Ascending aorta (tissue), 2 donors: Measurements from ENCODE around the gene FDX2. TPM values are rescaled to one million over a fixed set of nuclear protein-coding genes. Genes with fewer than 3 reads are reported as not detected.

ENCODE experiments used
- DNase-seq, 2 donors: peaks; one replicate each; pipeline ENCODE4 v3.0.0-alpha.2; 2019; ENCODE audit warnings: low spot score in 2 of 2
- H3K27ac ChIP-seq, 2 donors: fragments of 200-600 bp; sonication (generic); one replicate each; pipeline ENCODE4 v1.5.1; 2016 to 2017; ENCODE audit warnings: mild to moderate bottlenecking in 1 of 2
- H3K27me3 ChIP-seq: fragments of 200-600 bp; sonication (generic); one replicate; pipeline ENCODE4 v1.5.1; 2017
- H3K36me3 ChIP-seq, 2 donors: fragments of 200-600 bp; sonication (generic); one replicate each; pipeline ENCODE4 v1.5.1; 2016
- H3K4me1 ChIP-seq, 2 donors: fragments of 200-600 bp; sonication (generic); one replicate each; pipeline ENCODE4 v1.5.1; 2016 to 2017; ENCODE audit warnings: mild to moderate bottlenecking in 1 of 2
- H3K4me3 ChIP-seq, 2 donors: fragments of 200-600 bp; sonication (generic); one replicate each; pipeline ENCODE4 v1.5.1; 2016 to 2017; ENCODE audit warnings: mild to moderate bottlenecking in 1 of 2
- H3K9me3 ChIP-seq, 2 donors: fragments of 200-600 bp; sonication (generic); one replicate each; pipeline ENCODE4 v1.5.1; 2016
- CTCF ChIP-seq, 3 experiments: fragments of 200-600 bp in 2 of 3; fragments of 450-650 bp in 1 of 3; sonication (generic) in 2 of 3; IDR thresholded peaks; one replicate each; pipeline ENCODE4 v1.5.1; 2016 to 2019; ENCODE audit warnings: antibody characterized with exemption in 3 of 3, mild to moderate bottlenecking in 1 of 3, moderate library complexity in 1 of 3
- intact Hi-C: fragments of 100-400 bp; cut with DNase I; formaldehyde crosslinking; loops from one replicate; pipeline ENCODE4 v1.15.1; 2023
- total RNA-seq: library from RNA; depleted of rRNA; stranded (reverse); fragments of >200 nt; gene quantifications from one replicate; pipeline ENCODE4 v1.1.0, GENCODE V29; 2016

Gene FDX2
- total RNA-seq, 1 donor from 2014 or later: 16.8 TPM

GRCh38 chr19:10262771-10263170 lies 53.0 kb downstream of the FDX2 start:
- Histone ChIP-seq H3K36me3 (peaks cover 8 to 9% of the 10 kb centered on the region in 2 donors), H3K9me3 (no peaks in the 10 kb centered on the region), H3K4me3 (no peak overlapping the region), H3K27me3 (no peaks in the 10 kb centered on the region), H3K27ac (no peak overlapping the region), H3K4me1 (no peaks in the 10 kb centered on the region)
- no peak for DNase-seq
- intact Hi-C loops: no loop called here
- no peak for TF ChIP-seq CTCF (IDR thresholded peaks at IDR 0.05)

GRCh38 chr19:10260141-10260584 lies 55.7 kb downstream of the FDX2 start:
- H3K9me3 ChIP-seq: no peaks in the 10 kb centered on the region
- H3K4me3 ChIP-seq: no peak overlapping the region
- no peak overlapping the region for H3K27ac ChIP-seq
- no peaks in the 10 kb centered on the region for H3K4me1 ChIP-seq
- TF ChIP-seq CTCF (IDR thresholded peaks at IDR 0.05): no peak
- H3K36me3 ChIP-seq: peaks cover 23 to 34% of the 10 kb centered on the region in 2 donors
- intact Hi-C loops: no loop called here
- H3K27me3 ChIP-seq: no peaks in the 10 kb centered on the region
- DNase-seq: no peak

Other genes starting within 250 kb of the FDX2 start
- gene SHFL, start 229.7 kb downstream of the FDX2 start, total RNA-seq: 98.0 TPM
- not detected for gene ANGPTL6, start 213.3 kb downstream of the FDX2 start, total RNA-seq
- gene PPAN, start 209.7 kb downstream of the FDX2 start, total RNA-seq: not detected
- 10.5 TPM for gene P2RY11, start 204.3 kb downstream of the FDX2 start, total RNA-seq
- 241 TPM for gene EIF3G, start 196.1 kb downstream of the FDX2 start, total RNA-seq
- gene DNMT1, start 121.1 kb downstream of the FDX2 start, total RNA-seq: 54.0 TPM
- 24.3 TPM for gene S1PR2, start 84.7 kb downstream of the FDX2 start, total RNA-seq
- gene MRPL4, start 63.8 kb downstream of the FDX2 start, total RNA-seq: 72.9 TPM
- gene ICAM1, start 44.9 kb downstream of the FDX2 start, total RNA-seq: 74.8 TPM
- not detected for gene ICAM4, start 29.1 kb downstream of the FDX2 start, total RNA-seq
- 2.2 TPM for gene ICAM5, start 26.1 kb downstream of the FDX2 start, total RNA-seq
- gene ZGLP1, start 6.2 kb downstream of the FDX2 start, total RNA-seq: not detected
- 51.8 TPM for gene RAVER1, start 17.5 kb upstream of the FDX2 start, total RNA-seq
- 0.11 TPM for gene ICAM3, start 23.6 kb upstream of the FDX2 start, total RNA-seq
- 80.7 TPM for gene TYK2, start 64.6 kb upstream of the FDX2 start, total RNA-seq
- 183 TPM for gene CDC37, start 87.5 kb upstream of the FDX2 start, total RNA-seq
- 59.9 TPM for gene PDE4A, start 104.5 kb upstream of the FDX2 start, total RNA-seq
- 57.8 TPM for gene KEAP1, start 187.3 kb upstream of the FDX2 start, total RNA-seq
- 3.1 TPM for gene S1PR5, start 201.4 kb upstream of the FDX2 start, total RNA-seq
- gene ATG4D, start 227.9 kb upstream of the FDX2 start, total RNA-seq: 11.0 TPM
- 21.9 TPM for gene KRI1, start 250.0 kb upstream of the FDX2 start, total RNA-seq